NOMO-1 (cell line): ENCODE measurements around the gene SLC16A1.
A peak's percentile ranks its signal among the peaks of the same experiment; 100 is the strongest.
"Not testable (repeated sequence)": the region's sequence is repeated elsewhere in the genome, so short reads cannot be mapped to it uniquely, and the experiment has no call there.

Experiments used
- DNase-seq, 2 experiments: peaks; one replicate each; lab custom pipeline; 2025; ENCODE audit not compliant: unreplicated experiment in 2 of 2; lab: John Stamatoyannopoulos, UW

Gene SLC16A1

DNA sequence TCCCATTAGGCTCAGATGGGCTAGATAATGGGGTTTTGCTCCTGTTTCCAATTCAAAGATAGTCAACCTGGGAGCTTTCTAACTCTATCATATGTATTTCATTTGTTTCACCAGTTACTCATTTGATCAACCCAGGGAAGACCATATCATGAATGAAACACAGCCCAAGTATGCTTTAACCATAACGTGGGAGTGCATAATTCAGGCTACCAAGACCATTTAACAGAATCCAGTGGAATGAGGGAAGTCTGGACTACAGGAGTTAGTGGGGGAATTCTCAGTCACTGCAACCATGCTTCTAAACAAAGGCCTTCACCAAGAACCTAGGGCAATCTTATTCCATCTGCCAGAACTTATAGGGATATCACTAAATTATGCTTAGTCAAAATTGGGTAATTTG is 15.0 kb upstream of the SLC16A1 start:
- DNase-seq, result no peak

DNA sequence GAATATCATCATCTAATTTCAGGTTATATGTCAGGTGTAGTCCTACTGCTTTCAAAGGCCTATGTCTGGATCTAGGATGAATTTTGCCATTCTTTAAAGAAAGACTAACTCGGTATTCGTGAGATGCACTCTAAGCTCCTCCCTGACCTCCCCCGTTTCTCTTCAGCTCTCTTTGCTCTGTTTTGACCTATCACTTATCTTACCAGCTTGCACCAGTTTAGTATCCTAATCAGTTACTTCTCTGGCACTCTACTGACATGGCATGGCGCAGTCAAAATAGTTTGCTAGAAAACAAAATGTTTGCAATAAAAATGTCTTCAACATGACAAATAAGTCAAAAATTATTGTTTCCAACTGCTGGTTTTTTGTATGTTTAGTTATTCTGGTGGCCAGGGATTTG is 8.4 kb upstream of the SLC16A1 start:
- DNase-seq, result no peak

DNA sequence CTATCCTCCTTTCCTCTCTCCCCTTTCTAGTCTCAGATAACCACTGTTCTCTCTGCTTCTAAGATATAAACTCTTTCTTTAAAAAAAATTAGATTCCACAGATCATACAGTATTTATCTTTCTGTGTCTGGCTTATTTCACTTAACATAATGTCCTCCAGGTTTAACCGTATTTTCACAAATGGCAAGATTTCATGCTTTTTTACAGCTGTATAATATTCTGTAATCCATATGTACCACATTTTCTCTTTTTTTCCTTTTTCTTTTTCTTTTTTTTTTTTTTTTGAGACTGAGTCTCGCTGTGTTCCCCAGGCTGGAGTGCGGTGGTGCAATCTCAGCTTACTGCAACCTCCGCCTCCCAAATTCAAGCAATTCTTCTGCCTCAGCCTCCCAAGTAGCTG is 5.1 kb upstream of the SLC16A1 start:
- no peak for DNase-seq

DNA sequence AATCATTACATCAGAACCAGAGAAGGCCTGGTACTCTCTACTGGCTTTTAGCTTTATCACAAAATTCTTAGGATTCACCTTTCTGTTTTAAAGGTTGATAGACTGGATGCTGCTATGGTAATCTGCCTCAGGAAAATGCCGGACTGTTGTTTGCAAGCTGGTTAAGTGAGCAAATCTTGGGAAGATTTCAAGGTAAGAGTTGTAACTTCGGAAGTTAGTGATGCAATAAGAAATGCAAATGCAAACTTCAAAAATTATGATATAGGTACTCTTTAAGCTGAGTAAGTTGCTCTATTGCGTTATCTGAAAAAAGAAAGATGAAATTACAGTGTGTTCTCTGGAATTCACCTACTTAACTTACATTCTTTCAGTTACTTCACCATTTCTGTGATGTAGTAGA is 4.4 kb upstream of the SLC16A1 start:
- no peak for DNase-seq

DNA sequence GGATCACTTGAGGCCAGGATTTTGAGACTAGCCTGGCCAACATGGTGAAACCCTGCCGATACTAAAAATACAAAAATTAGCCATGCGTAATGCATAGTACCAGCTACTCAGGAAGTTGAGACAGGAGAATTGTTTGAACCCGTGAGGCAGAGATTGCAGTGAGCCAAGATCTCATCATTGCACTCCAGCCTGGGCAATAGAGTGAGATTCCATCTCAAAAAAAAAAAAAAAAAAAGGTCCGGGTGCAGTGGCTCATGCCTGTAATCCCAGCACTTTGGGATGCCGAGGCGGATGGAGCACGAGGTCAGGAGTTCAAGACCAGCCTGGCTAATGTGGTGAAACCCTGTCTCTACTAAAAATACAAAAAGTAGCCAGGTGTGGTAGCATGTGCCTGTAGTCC is 2.2 kb upstream of the SLC16A1 start:
- not testable (repeated sequence) for DNase-seq

DNA sequence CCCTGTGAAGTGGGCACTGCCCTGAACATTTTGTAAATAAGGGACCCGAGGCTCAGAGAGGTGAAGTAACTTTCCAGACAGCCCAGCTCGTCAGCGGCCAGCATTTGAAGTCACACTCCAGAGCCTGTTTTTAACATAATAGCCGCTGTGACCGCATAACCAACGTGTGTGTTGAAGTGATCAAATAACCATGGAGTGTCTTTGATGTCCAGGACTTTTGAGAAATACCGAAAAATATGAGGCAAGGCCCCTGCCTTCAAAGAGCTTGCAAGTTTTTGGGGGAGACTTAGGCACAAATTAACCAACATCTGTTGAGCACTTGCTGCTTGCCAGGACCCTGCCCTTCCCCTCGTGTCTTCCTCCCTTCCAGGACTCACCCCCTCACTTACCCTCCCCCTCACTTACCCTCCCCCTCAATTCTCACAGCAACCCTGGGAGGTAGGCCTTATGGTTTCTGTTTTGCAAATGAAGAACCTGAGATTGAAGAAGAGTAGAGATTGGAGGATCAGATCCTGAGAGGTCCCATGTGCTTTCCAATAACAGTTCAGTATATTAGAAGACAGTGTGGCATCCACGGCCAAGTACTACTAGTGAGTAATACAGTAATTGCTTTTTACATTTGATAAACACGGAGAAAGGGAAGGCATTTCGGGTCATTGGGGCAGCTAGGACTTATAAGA is 1.3 kb upstream of the SLC16A1 start:
- DNase-seq, result peak; percentile 15 to 34

DNA sequence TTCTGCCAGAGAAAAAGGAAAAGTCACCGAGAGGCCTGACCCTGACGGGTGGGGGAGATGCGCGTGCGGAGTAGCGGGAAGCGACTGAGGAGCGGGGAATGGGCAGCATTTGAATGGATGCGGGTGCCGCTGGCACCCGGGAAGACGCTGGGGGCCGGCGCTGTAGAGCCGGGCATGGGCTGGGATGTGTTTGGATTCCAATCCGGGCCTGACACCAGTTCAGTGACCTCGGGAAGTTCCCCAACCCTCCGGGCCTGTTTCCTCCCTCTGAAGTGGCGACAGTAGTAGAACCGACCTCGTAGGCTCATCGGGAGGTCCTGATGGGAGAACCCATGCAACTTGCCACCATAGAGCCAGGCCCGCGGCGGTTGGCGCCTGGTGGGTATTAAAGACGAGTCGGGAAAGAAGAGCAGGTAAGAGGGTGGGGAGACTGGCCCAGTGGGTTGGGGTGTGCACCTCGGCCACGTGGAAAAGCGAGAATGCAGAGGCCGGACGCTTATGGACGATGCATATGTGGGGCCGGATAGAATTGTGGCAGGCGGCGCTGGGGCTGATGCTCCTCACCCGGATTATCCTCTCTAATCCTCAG is 642 bp upstream of the SLC16A1 start:
- DNase-seq, result peak in 1 of 2 experiments; percentile 23

DNA sequence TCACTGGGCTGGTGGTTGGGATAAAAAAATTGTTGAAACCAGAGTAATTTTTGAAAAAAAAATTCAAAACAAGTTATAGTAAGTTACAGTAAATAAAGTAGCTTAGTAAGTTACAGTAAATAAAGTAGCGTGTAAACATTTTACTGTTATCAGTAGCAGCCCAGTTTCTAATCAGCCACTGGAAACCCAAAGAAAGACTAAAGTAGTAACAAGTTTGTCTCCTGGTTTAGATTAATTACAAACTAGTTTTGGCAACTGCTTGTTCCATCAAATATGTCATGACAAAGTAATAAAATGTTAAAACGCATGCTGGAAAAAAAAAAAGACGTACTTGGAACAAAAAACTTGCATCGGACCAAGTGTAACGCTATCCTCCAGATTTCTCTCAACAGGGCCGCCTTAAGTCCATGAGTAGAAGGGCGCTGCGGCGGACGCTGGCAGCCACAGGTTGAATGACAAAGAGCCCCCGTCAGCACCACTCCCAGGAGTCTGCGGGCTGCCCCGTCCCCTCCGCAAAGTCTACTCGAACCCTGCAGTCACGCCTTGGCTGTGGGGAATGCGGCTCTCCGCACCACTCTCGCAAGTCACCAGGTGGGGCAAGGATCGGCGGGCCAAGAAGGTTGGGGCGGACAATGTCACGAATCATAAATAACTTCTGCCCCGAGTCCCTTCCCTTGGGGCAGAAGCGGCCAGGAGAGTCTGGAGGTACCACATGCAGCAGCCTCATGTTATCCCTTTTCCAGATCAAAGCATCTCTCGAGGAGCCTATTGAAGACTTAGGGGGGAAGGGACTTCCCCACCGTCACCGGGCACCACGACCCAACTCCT is 837 bp downstream of the SLC16A1 start:
- DNase-seq, result peak in 1 of 2 experiments; percentile 50

DNA sequence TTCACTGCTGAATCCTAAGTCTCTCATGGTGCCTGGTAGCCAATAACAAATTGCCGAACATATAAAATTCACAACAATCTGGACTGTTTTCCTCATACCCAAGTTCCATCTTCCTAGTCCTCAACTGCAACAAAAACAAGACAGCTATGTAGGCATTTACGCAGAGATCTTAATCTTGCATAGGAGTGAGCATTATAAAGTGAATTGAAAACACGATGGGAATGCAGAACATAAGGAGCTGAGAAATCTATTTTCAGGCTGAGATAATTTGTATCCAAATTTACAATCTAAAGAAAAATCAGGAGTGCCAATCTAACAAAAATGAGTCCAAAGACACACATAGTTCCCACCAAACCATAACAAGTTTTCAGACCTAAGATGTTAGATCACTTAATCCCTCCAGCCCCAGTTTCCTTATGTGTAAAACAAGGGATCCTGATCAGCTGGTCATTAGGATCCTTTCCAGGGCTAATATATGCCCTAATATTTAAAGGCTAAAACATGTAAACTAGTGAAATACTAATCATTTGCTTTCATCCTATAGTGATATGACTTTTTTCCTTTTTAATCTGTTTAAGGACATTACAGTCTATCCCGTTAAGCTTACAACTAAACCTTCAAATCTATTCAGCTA is 1.9 kb downstream of the SLC16A1 start:
- no peak for DNase-seq

DNA sequence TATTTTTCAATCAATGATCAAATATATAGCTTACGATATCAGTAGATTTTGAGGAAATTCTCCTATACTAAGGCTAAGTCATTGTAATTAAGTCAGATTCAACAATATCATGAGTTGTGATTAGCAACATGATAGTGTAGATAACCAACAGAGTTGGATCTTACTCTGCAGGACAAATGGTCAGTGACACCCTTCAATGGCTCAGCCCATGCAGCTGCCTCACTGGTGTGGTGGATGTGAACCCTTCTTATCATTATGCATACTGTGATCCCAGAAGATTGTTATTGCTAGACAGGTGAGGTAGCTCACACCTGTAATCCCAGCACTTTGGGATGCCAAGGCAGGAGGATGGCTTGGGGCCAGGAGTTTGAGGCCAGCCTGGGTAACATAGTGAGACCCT is 5.6 kb downstream of the SLC16A1 start:
- no peak for DNase-seq

DNA sequence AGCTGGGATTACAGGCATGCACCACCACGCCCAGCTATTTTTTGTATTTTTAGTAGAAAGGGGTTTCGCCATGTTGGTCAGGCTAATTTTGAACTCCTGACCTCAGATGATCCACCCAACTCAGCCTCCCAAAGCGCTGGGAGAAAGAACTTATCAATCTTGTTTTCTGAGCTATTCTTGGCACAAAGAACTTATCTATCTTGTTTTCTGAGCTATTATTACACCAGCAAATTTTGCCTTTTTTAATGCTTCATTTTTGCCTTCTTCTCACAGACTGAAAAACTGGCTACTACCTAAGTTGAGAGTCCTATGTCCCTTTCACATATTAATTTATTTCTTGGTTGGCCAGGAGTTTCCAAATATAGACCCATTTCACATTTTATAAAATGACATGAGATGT is 9.3 kb downstream of the SLC16A1 start:
- no peak for DNase-seq

DNA sequence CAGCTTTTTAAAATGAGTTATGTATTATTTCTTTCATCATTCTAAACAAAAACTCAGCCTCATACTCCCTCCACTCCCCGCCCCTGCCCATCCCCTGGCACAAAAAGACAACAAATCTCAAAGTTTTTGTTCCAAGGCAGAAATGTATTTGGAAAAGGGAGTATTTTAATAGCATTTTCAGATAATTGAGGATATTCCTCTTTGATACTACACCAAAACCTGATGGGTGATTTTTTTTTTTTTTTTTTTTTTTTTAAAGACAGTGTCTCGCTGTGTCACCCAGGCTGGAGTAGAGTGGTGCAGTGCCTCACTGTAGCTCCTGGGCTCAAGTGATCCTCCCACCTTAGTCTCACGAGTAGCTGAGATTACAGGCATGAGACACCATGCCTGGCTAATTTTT is 16.2 kb downstream of the SLC16A1 start:
- no peak for DNase-seq

DNA sequence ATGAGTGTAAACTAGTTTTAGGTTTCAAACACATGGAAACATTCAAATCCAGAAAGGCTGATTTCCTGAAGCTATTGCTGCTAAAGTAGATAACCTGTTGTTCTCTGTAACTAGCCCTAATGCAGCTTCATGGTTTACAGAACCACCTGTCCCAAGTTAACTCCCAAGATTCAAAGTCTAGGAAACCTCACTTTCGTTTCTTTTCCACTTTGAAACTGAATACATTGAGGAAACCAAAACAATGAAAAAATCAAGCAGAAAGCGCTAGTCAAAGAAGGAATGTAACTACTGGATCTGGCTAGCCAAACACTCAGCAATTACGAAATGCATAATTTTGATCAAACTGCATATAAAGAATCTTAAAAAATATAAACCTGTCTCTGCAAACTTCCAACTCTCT is 17.8 kb downstream of the SLC16A1 start:
- DNase-seq, result no peak

DNA sequence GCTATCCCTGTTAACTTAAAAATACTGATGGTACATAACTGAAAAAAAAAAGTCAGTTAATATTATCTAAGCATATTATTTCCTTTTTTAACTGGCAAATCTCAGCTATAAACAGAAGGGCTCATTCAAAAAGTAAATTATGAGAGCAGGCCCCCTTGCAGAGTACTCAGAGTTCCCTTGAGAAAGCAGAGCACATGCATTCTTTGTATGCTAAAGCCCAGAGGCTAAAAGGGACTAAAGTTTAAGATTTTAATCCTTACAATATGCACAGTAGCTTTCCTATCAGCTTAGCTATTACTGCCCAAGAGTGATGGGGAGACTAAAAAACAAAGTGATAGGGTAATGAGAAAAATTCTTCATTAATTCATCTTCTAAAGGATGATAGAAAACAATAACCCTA is 18.5 kb downstream of the SLC16A1 start:
- DNase-seq, result no peak

DNA sequence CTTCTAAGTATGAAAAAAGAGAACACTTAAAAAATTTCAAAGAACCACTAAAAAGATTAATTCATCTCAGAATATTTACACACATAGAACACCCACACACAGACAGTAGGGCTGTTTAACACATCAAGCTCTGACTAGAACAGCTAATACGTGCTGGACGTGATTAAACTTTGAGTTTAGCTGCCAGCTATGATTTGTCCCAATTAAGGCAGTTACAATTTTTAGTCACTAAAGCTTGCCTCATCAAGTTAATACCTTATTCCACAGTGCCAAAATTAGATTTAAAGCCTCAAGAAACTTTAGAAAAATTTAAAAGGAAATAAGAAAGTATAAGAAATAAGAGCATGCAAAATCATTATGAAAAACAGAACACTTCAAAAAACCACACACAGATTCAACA is 18.9 kb downstream of the SLC16A1 start:
- DNase-seq, result no peak

DNA sequence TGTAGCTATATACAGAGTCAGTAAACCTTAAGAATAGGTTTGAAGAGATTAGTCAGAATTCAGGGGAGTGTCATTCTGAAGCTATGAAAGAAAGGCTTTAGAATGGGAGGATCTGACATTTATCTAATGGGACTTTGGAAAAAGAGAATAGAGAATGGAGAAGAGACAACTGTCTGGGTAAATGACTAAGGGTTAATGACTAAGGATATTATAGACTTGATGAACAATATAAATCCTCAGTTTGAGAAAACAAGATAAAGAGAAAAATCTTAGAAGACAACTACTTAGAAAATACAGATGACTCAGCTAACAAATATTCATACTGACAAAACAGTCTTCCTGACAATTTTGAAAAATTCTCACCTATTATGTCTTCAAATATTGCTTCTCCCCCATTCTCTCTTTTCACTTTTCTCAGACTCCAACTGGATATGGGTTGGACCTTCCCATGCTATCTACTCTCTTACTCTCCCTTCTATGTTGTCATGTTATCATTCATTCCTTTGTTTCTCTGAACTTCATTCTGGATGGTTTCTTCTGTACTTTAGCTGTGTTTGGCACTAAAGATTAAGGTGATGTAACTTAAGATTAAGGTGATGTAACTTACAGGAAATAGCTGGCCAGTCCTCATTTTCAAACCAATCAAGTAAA is 20.4 kb downstream of the SLC16A1 start:
- DNase-seq, result peak; percentile 4 to 52

DNA sequence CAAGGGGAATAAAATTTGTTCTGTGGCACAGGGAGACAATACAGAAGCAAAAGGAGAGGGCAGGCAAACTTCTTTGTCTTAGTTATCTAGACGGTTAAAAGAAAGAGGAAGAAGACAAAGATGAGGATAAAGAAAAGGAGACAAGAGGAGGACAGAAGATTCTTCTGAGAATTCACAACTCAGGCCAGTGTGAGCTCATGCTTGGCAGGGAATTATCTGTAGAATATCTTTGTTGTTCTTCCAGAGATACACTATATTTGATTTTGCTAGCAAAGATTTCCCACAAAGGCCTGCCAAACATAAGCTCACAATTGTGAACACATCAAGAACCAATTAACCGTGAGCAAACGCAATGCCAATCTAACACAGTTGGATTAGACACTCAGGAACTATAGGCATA is 21.4 kb downstream of the SLC16A1 start:
- peak in 1 of 2 experiments; percentile 6 for DNase-seq

DNA sequence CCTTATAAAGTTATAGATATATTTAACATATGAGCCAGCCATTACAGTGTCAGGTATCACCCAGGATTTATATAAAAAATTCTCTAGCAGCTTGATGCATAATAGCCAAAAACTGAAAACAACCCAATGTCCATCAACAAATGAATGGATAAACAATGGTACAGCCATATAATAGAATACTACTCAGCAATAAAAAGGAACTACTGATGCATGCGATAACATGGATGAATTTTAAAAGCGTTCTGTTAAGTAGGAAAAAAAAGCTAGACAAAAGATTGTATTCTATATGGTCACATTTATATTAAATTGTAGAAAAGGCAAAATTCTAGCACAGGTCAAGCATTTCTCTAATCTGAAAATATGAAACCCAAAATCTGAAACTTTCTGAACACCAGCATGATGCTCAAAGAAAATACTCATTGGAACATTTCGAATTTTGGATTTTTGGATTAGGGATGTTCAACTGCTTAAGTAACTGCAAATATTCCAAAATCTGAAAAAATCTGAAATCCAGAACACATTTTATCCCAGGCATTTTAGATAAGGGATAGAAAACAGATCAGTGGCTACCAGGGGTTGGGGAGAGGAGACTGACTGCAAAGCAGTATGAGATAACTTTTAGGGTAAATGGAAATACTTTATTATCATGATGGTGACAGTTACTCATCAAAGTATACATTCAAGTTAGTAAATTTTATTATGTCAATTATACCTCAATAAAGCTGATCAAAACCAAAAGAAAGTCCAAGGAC is 22.0 kb downstream of the SLC16A1 start:
- no peak for DNase-seq

DNA sequence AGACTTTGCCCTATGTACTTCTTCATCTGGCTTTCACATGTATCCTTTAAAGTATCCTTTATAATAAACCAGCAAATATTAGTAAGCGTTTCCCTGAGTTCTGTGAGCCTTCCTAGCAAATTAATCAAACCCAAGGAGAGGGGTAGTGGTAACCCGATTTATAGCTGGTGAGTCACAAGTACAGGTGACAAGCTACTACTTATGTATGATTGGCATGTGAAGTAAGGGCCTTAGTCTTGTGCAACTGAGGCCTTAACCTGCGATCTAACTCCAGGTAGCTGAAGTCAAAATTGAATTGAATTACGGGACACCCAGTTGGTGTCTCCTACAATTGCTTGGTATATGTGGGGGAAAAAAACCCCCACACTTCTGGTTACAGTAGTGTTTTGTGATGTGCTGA is 26.0 kb downstream of the SLC16A1 start:
- no peak for DNase-seq

DNA sequence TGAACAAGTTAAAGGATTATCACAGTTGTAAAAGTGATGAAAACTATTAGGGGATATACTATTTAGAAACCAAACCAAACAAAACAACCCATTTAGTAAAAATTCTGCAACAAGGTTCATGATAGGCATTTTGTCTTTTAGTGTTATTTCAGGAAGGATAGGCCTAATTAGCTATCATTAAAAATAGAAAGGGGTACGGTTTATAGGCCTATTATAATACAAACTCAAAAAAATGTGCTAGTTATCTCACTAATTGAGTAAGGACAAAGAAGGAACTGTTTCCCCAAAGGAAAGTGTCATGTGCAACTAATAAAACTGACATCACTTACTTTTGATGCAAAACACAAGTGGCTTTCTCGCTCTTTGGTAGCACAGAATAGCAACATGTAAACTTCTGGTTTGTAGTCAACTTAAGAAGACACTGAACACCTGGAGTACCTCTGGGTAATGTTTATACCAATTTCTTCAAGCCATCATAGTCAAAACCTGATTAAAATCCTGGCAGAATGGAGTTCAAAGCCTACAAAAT is 28.5 kb downstream of the SLC16A1 start:
- DNase-seq, result no peak
